GM13977 (cell line): ENCODE data around the gene DGLUCY.
"Not testable (repeated sequence)": the region's sequence is repeated elsewhere in the genome, so short reads cannot be mapped to it uniquely, and the experiment has no call there.

Experiments used
- DNase-seq: peaks from one replicate; pipeline ENCODE4 v3.0.0; 2012; ENCODE audit warnings: low spot score
- in situ Hi-C: fragments of 300-500 bp; cut with MboI; formaldehyde crosslinking; loops from one replicate; pipeline ENCODE4 v1.12.0; 2022; ENCODE audit warnings: low sequenced_read_pairs, low pct_unique_long_range_greater_than_20kb, mixed read lengths, inconsistent platforms; ENCODE audit not compliant: unreplicated experiment
- TF ChIP-seq, protein P1 (sequence below): IDR thresholded peaks from 2 replicates; pipeline ENCODE4 v1.5.1; 2012; ENCODE audit warnings: mild to moderate bottlenecking, control low read depth; ENCODE audit not compliant: insufficient read depth; ENCODE audit errors: extremely low read depth, missing control alignments

DGLUCY gene

DNA sequence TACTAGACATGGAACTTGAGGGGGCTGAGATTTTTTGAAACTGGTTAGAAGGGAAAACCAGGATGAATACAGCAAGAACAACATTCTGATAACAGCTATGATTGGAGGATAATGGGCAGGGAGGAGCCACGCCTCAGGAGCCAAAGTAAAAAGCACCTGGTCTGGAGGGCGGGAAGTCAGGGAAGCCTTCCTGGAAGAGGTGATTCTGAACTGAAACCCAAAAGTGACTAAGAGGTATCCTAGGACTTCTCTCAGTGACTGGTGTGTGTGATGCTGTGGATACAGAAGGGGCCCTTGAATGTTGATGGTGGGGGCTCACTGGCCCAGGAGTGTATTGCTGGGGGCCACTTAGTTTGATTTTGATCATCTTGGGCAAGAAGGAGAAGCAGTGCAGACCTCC, 149.5 kb downstream of the DGLUCY start:
- in situ Hi-C loops = no loop called here
- no peak for DNase-seq
- TF ChIP-seq, protein P1, sequence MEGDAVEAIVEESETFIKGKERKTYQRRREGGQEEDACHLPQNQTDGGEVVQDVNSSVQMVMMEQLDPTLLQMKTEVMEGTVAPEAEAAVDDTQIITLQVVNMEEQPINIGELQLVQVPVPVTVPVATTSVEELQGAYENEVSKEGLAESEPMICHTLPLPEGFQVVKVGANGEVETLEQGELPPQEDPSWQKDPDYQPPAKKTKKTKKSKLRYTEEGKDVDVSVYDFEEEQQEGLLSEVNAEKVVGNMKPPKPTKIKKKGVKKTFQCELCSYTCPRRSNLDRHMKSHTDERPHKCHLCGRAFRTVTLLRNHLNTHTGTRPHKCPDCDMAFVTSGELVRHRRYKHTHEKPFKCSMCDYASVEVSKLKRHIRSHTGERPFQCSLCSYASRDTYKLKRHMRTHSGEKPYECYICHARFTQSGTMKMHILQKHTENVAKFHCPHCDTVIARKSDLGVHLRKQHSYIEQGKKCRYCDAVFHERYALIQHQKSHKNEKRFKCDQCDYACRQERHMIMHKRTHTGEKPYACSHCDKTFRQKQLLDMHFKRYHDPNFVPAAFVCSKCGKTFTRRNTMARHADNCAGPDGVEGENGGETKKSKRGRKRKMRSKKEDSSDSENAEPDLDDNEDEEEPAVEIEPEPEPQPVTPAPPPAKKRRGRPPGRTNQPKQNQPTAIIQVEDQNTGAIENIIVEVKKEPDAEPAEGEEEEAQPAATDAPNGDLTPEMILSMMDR = no peak

DNA sequence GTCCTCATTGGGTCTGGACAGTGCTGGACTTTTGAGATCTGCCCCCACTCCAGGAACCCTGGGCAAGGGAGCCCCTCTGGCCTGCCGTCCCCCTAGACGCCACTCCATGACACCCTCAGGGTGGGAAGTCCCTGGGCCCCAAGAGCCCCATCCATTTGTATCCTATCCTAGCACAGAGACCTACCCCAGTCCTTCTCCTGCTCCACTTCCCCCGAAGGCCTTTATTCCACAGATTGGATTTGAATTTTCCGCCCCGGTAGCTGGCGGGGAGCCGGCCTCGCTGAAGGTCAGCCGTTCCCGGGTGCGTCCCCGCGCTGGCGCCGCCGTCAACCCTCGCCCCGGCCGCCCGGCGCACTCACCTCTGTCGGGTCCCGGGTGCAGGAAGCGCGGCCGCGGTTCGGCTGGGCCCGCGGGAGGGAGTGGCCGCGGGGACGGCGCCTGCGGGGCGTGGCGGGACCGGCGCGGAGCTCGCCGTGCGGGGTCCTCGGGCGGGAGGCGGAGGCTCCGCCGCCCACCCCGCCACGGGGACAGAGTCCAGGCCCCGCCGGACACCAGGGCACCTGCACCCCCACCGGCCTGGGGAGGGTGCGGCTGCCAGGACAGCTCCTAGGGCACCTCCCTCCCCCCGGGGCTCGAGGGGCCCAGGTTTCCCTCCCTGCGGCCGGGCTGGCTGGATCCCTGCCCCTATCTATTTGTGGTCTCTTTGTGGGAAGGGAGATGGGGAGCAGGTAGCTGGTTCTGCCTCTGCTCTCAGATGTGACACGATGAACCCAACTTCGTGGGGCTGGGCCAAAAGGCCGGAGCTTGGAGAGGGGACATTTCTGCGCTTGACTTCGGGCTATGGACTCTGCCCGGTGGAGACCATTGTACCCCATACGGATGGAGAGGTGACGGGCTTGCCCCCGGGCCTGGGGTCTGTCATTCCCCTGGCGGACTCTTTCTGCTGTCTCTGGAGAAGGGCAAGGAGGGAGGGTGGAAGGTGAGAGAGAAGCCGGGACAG, 150.6 kb downstream of the DGLUCY start:
- DNase-seq = no peak
- in situ Hi-C loops = no loop called here
- TF ChIP-seq, protein P1 = no peak

DNA sequence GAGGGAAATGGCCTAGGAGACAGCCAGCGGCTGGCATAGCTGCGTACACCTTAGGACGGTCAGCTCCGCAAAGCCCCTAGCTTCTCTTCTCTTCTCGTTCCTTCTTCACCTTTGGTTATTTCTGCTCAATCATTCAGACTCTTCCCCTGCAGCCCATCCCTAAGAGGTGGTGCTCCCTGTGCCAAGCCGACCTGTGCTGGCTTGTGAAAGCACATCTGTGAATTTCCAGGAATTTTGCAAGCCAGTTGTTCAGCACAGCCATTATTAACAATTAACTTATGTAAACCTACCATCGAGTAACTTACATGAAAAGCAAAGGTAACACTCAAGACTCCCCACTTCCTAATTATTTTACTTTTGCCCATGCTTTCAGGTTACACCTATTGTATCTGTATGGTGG, 151.5 kb downstream of the DGLUCY start:
- TF ChIP-seq, protein P1 = no peak
- in situ Hi-C loops = no loop called here
- DNase-seq = no peak

DNA sequence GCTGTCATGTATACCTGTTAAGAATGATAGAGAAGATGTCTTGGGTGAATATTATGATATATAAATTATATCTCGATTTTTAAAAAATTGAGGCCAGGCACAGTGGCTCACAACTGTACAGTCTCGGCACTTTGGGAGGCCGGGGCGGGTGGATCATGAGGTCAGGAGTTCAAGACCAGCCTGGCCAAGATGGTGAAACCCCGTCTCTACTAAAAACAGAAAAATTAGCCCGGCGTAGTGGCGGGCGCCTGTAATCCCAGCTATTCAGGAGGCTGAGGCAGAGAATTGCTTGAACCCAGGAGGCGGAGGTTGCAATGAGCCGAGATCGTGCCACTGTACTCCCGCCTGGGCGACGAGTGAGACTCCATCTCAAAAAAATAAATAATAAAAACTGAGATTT, 152.4 kb downstream of the DGLUCY start:
- DNase-seq, in situ Hi-C loops: not testable (repeated sequence)

DNA sequence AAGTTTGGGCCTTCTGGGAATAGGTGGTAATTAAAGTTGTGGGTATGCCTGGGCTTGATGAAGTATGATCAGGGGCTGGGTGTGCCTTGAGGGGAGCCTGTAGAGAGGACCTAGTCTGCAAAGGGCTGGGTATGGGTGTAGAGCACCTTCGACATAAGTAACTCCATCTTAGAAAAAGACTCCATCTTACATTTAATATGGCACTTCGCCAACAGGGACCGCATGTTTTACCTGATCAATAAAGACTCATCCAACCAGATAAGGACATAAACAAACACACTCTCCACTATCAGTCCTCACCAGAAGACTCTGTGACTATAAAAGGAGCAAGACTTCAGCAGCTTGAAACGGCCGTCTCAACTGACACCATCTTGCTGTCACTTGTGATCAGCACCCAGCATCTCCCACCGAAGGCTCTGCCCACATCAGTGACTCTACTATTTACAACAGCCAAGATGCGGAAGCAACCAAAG, 154.1 kb downstream of the DGLUCY start:
- TF ChIP-seq, protein P1 = no peak
- in situ Hi-C loops = no loop called here
- no peak for DNase-seq

DNA sequence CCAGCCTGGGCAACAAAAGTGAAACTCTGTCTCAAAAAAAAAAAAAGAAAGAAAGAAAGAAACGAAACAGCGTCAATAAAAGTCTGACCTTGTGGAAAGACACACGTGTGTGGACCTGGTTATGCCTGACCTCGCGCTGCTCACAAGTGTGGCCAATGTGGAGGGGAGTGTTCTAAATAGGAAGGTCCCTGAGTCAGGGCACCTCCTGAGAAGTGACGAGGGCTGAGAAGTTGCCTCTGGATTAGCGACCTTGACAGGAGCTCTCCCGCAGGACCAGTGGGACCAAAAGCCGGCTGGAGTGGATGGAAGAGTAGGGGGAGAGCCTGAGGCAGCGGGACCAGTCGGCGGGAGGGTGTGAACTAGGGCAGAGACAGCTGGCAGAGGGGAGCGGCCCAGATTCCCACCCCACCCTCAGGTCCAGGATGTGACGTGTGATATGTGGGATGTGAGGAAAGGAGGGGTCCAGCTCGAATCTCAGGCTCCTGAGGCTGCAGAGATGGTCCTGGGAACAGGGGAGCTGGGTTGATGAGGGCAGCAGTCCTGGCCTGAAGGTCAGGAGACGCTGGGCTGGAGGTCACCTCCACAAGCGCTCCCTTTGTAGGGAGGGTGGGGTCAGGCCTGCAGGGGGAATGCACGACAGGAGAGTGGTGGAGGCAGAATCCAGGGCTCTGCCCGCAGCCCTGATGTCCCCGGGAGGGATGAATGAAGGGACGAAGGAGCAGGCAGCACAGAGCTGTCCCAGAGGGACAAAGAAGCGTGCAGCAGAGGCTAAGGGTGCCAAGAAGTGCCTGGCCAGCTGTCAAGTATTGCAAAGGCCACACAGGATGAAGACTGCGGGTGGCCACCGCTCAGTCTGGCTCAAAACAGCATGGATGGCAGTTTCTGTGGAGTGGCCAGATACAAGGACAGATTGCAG, 155.5 kb downstream of the DGLUCY start:
- no peak for DNase-seq
- in situ Hi-C loops = no loop called here
- TF ChIP-seq, protein P1 = no peak

DNA sequence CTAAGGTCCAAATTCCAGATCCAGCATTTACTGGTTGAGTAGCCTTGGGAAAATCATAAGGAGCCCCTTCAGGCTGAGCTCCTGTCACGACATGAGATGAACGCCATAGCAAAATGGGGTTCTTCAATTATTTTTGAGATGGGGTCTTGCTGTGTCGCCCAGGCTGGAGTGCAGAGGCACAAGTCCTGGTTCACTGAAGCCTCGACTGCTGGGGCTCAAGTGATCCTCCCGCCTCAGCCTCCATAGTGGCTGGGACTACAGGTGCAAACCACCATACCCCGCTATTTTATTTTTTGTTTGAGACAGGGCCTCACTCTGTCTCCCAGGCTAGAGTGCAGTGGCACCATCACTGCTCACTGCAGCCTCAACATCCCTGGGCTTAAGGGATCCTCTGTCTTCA, 156.3 kb downstream of the DGLUCY start:
- TF ChIP-seq, protein P1 = no peak
- no peak for DNase-seq
- in situ Hi-C loops = no loop called here
